Measurements from ENCODE around the gene GNG3. TPM values are rescaled to one million over a fixed set of nuclear protein-coding genes. Genes with fewer than 3 reads are reported as not detected.
"Not testable (repeated sequence)": the region's sequence is repeated elsewhere in the genome, so short reads cannot be mapped to it uniquely, and the experiment has no call there.

The GNG3 gene
- total RNA-seq, 4 donors from 2014 or later = 0.68 TPM; not detected in 3

DNA sequence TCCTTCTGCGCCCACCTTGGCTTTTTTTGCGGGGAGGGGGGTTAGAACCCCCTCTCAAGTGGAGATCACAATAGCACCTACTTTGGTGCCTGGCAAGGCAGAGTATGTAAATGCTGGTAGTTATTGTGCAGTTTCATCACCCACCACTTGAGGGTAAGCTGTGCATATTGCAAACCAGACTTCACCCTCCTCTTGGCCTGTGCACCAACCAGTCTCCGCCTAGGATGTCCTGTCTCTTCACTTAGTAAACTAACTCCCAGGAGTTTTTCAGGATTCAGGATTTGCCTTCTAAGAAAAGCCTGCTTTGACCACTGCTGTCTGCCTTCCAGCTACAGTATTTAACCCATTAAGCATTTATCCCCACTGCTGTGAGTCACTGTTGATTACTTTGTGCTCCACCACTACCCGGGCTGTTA is 26.6 kb upstream of the GNG3 start:
- TF ChIP-seq EP300 (IDR thresholded peaks at IDR 0.05) = no peak
- TF ChIP-seq, protein P1, sequence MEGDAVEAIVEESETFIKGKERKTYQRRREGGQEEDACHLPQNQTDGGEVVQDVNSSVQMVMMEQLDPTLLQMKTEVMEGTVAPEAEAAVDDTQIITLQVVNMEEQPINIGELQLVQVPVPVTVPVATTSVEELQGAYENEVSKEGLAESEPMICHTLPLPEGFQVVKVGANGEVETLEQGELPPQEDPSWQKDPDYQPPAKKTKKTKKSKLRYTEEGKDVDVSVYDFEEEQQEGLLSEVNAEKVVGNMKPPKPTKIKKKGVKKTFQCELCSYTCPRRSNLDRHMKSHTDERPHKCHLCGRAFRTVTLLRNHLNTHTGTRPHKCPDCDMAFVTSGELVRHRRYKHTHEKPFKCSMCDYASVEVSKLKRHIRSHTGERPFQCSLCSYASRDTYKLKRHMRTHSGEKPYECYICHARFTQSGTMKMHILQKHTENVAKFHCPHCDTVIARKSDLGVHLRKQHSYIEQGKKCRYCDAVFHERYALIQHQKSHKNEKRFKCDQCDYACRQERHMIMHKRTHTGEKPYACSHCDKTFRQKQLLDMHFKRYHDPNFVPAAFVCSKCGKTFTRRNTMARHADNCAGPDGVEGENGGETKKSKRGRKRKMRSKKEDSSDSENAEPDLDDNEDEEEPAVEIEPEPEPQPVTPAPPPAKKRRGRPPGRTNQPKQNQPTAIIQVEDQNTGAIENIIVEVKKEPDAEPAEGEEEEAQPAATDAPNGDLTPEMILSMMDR (IDR thresholded peaks at IDR 0.05) = peak; percentile 57 to 59
- no peaks in the 10 kb centered on the region for H3K27me3 ChIP-seq
- no peak overlapping the region for H3K4me3 ChIP-seq
- no peak for DNase-seq (ENCODE audit: low spot score in 2 of 2)
- no peaks in the 10 kb centered on the region for H3K9me3 ChIP-seq
- peaks cover 20% of the 10 kb centered on the region for H3K36me3 ChIP-seq
- no peak overlapping the region for H3K27ac ChIP-seq
- H3K4me1 ChIP-seq = peaks cover 39% of the 10 kb centered on the region
- 18% methylated on average over 4 of the region's 4 CpGs for WGBS

DNA sequence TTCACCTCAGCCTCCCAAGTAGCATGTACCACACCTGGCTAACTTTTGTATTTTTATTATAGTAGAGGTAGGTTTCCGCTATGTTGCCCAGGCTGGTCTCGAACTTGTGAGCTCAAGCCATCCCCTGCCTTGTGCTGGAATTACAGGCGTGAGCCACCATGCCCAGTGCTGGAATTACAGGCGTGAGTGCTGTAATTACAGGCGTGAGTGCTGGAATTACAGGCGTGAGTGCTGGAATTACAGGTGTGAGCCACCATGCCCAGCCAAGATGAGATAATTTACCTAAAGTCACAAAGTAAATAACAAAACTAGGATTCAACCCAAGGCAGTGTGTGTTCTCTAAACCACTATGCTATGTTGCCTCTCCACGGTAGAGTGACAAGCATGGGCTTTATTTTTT is 25.0 kb upstream of the GNG3 start:
- no peak overlapping the region for H3K27ac ChIP-seq
- H3K27me3 ChIP-seq = peaks cover under 1% of the 10 kb centered on the region
- peaks cover 32% of the 10 kb centered on the region for H3K4me1 ChIP-seq
- H3K9me3 ChIP-seq = no peaks in the 10 kb centered on the region
- DNase-seq (ENCODE audit: low spot score in 2 of 2) = no peak
- no peak for TF ChIP-seq POLR2A (IDR thresholded peaks at IDR 0.05)
- TF ChIP-seq EP300 (IDR thresholded peaks at IDR 0.05) = no peak
- TF ChIP-seq, protein P1 (IDR thresholded peaks at IDR 0.05) = no peak
- no peak for TF ChIP-seq POLR2AphosphoS5 (IDR thresholded peaks at IDR 0.05)
- 80% methylated on average over 7 of the region's 7 CpGs for WGBS
- peaks cover 3% of the 10 kb centered on the region for H3K36me3 ChIP-seq
- no peak overlapping the region for H3K4me3 ChIP-seq

DNA sequence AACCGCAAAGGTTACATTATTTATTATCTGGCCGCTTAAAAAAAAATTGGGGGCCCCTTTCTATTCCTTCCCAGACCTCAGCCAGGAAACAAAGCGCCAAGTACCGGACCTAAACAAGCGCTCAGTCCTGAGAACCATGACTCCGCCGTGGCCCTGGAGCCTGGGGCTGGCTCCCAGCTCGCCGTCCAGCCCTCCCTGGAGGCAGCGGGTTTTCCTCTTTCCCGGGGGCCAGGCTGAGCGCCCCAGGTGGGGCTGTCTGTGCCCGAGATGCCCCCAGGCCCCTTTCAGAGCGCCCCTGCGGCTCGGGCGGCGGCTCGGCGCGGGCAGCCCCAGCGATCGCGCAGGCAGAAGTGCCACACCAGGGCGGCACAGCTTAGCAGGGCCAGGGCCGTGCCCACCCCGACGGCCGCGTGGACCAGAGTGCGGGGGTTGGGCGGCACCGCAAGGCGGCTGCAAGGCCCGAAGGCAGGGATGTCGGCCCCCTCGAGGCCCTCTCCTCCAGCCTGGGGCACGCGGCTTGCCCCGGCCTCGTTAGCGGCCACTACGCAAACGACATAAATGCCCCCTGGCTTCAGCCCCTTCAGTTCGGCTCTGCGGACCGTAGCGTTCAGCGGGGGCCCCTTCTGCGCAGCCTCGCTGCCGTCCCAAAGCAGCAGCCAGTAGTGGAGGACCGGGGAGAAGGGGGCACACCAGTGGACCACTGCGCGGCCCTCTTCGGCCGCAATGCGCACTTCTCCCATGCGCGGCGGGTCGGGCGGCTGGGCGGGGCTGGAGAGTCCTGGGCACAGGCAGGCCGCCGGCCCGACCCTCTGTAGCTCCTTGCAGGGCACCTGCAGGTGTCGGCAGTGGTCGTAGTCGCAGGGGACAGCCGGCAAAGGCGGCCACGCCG is 19.7 kb upstream of the GNG3 start:
- 65% methylated on average over 11 of the region's 74 CpGs for WGBS
- DNase-seq (ENCODE audit: low spot score in 2 of 2) = peak in 1 of 2 donors; percentile 73
- Histone ChIP-seq H3K27me3 (peaks cover 3% of the 10 kb centered on the region), H3K4me3 (peak overlapping the region; percentile 35), H3K9me3 (no peaks in the 10 kb centered on the region), H3K36me3 (peaks cover 14% of the 10 kb centered on the region), H3K4me1 (peaks cover 26% of the 10 kb centered on the region), H3K27ac (peak overlapping the region; percentile 57)
- no peak for TF ChIP-seq POLR2AphosphoS5 (IDR thresholded peaks at IDR 0.05)
- no peak for TF ChIP-seq POLR2A (IDR thresholded peaks at IDR 0.05)
- TF ChIP-seq EP300 (IDR thresholded peaks at IDR 0.05) = no peak
- TF ChIP-seq, protein P1 (IDR thresholded peaks at IDR 0.05) = no peak

DNA sequence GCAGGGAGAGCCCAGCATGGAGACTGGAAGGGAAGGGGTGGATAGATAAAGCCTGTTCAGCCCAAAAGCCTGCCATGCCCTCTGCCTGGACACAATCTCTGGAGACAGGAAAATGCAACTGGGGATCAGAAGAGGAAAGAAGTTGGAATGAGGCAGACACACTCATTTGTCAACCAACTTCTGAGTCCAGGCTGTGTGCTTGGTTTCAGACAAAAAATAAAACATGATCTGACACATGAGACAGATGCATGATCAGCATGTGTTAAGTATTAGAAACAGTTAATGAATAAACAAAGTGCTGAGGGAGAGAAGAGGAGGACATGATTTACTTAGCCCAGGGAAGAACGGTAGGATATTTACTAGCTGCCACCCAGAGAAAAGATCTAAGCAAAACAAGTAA is 19.0 kb upstream of the GNG3 start:
- no peak for DNase-seq (ENCODE audit: low spot score in 2 of 2)
- Histone ChIP-seq H3K4me1 (peaks cover 26% of the 10 kb centered on the region), H3K36me3 (peaks cover 19% of the 10 kb centered on the region), H3K4me3 (peak overlapping the region; percentile 35), H3K27me3 (peaks cover 3% of the 10 kb centered on the region), H3K9me3 (no peaks in the 10 kb centered on the region), H3K27ac (peak overlapping the region; percentile 57)
- TF ChIP-seq EP300 (IDR thresholded peaks at IDR 0.05) (no peak), POLR2A (IDR thresholded peaks at IDR 0.05) (no peak), POLR2AphosphoS5 (IDR thresholded peaks at IDR 0.05) (no peak)
- TF ChIP-seq, protein P1 (IDR thresholded peaks at IDR 0.05) = no peak
- WGBS = 32% methylated on average over 1 of the region's 1 CpG

DNA sequence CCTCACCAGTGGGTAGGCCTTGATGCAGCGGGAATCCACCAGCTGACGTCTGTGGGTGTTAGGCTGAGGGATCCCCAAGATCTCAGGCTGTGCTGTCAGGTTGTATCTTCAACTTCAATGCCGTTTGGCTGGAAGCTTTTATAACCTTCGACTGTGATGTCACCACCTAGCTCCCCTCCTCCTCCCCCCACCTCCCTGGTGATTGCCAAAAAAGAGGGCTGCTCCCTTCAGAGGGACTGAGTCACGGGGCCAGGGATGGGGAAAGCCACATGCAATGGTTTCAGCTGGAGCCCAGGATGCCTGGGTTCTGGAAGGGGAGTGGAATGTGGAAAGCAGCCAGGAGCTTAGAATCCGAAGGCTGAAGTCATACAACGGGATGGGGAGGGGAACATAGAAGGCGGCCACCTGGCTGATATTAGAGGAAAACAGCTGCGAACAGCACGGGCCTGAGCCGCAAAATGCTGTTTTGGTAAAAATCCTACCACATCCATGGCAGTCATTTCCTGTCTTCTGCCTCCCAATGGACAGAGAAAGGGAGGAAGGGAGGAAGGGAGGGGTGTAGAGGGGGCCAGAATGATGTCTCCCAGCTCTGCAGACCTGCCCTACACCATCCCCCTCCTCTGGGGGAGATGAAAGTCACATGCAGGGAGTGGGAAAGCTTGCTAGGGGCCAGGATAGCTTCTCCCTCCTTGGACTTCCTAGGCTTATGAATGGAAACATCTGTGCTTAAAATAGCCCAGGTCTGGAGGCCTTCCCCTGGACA is 17.9 kb upstream of the GNG3 start, which contains the start of gene LRRN4CL:
TSS of gene LRRN4CL (minus strand) at position 110 of the 763 bp plus-strand sequence. CDS start 1,022 bp downstream, outside the sequence.
- DNase-seq (ENCODE audit: low spot score in 2 of 2) = peak; percentile 94 to 95
- H3K36me3 ChIP-seq = peaks cover 21% of the 10 kb centered on the region
- H3K4me1 ChIP-seq = peaks cover 28% of the 10 kb centered on the region
- H3K27me3 ChIP-seq = peaks cover 3% of the 10 kb centered on the region
- peak within 1 kb of the TSS; percentile 67 for H3K27ac ChIP-seq
- H3K9me3 ChIP-seq = no peaks in the 10 kb centered on the region
- whole genome bisulfite sequencing = 31% methylated on average over 11 of the region's 11 CpGs
- H3K4me3 ChIP-seq = peak within 1 kb of the TSS; percentile 35
- TF ChIP-seq POLR2AphosphoS5 (IDR thresholded peaks at IDR 0.05) (peak in 2 of 3 donors; percentile 56 to 69), POLR2A (IDR thresholded peaks at IDR 0.05) (peak in 1 of 2 donors; percentile 50), EP300 (IDR thresholded peaks at IDR 0.05) (no peak)

DNA sequence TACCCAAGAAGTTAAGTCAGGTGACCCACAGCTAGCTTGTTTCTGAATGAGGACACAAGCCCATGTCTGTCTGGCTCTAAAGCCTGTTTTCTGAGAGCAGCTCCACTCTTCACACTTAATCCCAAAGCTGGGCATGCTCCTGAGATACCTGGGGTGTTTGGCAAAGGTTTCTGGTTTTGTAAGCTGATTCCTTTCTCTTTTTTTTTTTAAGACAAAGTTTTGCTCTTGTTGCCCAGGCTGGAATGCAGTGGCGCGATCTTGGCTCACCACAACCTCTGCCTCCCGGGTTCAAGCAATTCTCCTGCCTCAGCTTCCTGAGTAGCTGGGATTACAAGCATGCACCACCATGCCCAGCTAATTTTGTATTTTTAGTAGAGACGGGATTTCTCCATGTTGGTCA is 13.9 kb upstream of the GNG3 start:
- peaks cover 22% of the 10 kb centered on the region for H3K4me1 ChIP-seq
- peaks cover 21% of the 10 kb centered on the region for H3K36me3 ChIP-seq
- H3K27ac ChIP-seq; H3K4me3 ChIP-seq; H3K9me3 ChIP-seq; H3K27me3 ChIP-seq; DNase-seq (ENCODE audit: low spot score in 2 of 2): not testable (repeated sequence)
- WGBS = 55% methylated on average over 4 of the region's 4 CpGs

Measured in suprapubic skin (tissue), 4 donors.